ENCODE measurements around the gene GAL3ST1.
"Not testable (repeated sequence)": the region's sequence is repeated elsewhere in the genome, so short reads cannot be mapped to it uniquely, and the experiment has no call there.

GAL3ST1 gene

GRCh38 chr22:30555282-30556210 lies 18.9 kb downstream of the GAL3ST1 start:
- no peaks in the 10 kb centered on the region for H3K36me3 ChIP-seq (ENCODE audit: control insufficient read depth, insufficient read depth, low read length)
- no peaks in the 10 kb centered on the region for H3K9me3 ChIP-seq (ENCODE audit: control insufficient read depth, low read length)
- no peaks in the 10 kb centered on the region for H3K27me3 ChIP-seq (ENCODE audit: control insufficient read depth, insufficient read depth, low read length, poor library complexity, severe bottlenecking)
- no peak overlapping the region for H3K4me3 ChIP-seq (ENCODE audit: insufficient read depth, low read depth, low read length)
- H3K27ac ChIP-seq (ENCODE audit: insufficient read depth, low read depth, low read length, poor library complexity, severe bottlenecking) = no peak overlapping the region
- 95% methylated on average over 73 of the region's 73 CpGs for WGBS, 2 experiments
- no peaks in the 10 kb centered on the region for H3K4me1 ChIP-seq (ENCODE audit: control insufficient read depth, insufficient read depth, low read length)

GRCh38 chr22:30553971-30554370 lies 20.5 kb downstream of the GAL3ST1 start:
- no peaks in the 10 kb centered on the region for H3K4me1 ChIP-seq (ENCODE audit: control insufficient read depth, insufficient read depth, low read length)
- H3K4me3 ChIP-seq (ENCODE audit: insufficient read depth, low read depth, low read length) = no peak overlapping the region
- 76 to 82% methylated on average over 5 to 7 of the region's 7 CpGs for WGBS, 2 experiments
- no peaks in the 10 kb centered on the region for H3K36me3 ChIP-seq (ENCODE audit: control insufficient read depth, insufficient read depth, low read length)
- H3K27ac ChIP-seq (ENCODE audit: insufficient read depth, low read depth, low read length, poor library complexity, severe bottlenecking) = no peak overlapping the region
- H3K27me3 ChIP-seq (ENCODE audit: control insufficient read depth, insufficient read depth, low read length, poor library complexity, severe bottlenecking) = no peaks in the 10 kb centered on the region
- H3K9me3 ChIP-seq (ENCODE audit: control insufficient read depth, low read length) = no peaks in the 10 kb centered on the region

GRCh38 chr22:30552719-30553118 lies 21.7 kb downstream of the GAL3ST1 start:
- no peak overlapping the region for H3K4me3 ChIP-seq (ENCODE audit: insufficient read depth, low read depth, low read length)
- no peaks in the 10 kb centered on the region for H3K4me1 ChIP-seq (ENCODE audit: control insufficient read depth, insufficient read depth, low read length)
- no peaks in the 10 kb centered on the region for H3K27me3 ChIP-seq (ENCODE audit: control insufficient read depth, insufficient read depth, low read length, poor library complexity, severe bottlenecking)
- H3K9me3 ChIP-seq (ENCODE audit: control insufficient read depth, low read length) = no peaks in the 10 kb centered on the region
- no peaks in the 10 kb centered on the region for H3K36me3 ChIP-seq (ENCODE audit: control insufficient read depth, insufficient read depth, low read length)
- WGBS, 2 experiments = 50 to 63% methylated on average over 1 of the region's 1 CpG
- no peak overlapping the region for H3K27ac ChIP-seq (ENCODE audit: insufficient read depth, low read depth, low read length, poor library complexity, severe bottlenecking)

- not testable (repeated sequence) for H3K9me3 ChIP-seq (ENCODE audit: control insufficient read depth, low read length); H3K4me3 ChIP-seq (ENCODE audit: insufficient read depth, low read depth, low read length); H3K27ac ChIP-seq (ENCODE audit: insufficient read depth, low read depth, low read length, poor library complexity, severe bottlenecking); H3K4me1 ChIP-seq (ENCODE audit: control insufficient read depth, insufficient read depth, low read length); H3K27me3 ChIP-seq (ENCODE audit: control insufficient read depth, insufficient read depth, low read length, poor library complexity, severe bottlenecking); H3K36me3 ChIP-seq (ENCODE audit: control insufficient read depth, insufficient read depth, low read length)
- 84 to 94% methylated on average over 3 of the region's 3 CpGs for WGBS, 2 experiments
These were observed 22.7 kb downstream of the GAL3ST1 start for GRCh38 chr22:30551813-30552212.

- 90 to 92% methylated on average over 4 of the region's 4 CpGs for WGBS, 2 experiments
- H3K27ac ChIP-seq (ENCODE audit: insufficient read depth, low read depth, low read length, poor library complexity, severe bottlenecking) = no peak overlapping the region
- peaks cover 6% of the 10 kb centered on the region for H3K4me1 ChIP-seq (ENCODE audit: control insufficient read depth, insufficient read depth, low read length)
These were observed 27.3 kb downstream of the GAL3ST1 start for GRCh38 chr22:30547188-30547587.

GRCh38 chr22:30546616-30547015 lies 27.8 kb downstream of the GAL3ST1 start, which contains the start of gene SEC14L6:
SEC14L6 (minus strand) TSS chr22:30546741; CDS start chr22:30546682, 59 bp downstream.
- Histone ChIP-seq H3K27ac (ENCODE audit: insufficient read depth, low read depth, low read length, poor library complexity, severe bottlenecking) (no peak within 1 kb of the TSS), H3K36me3 (ENCODE audit: control insufficient read depth, insufficient read depth, low read length) (no peaks in the 10 kb centered on the region), H3K9me3 (ENCODE audit: control insufficient read depth, low read length) (no peaks in the 10 kb centered on the region), H3K4me1 (ENCODE audit: control insufficient read depth, insufficient read depth, low read length) (peaks cover 6% of the 10 kb centered on the region), H3K4me3 (ENCODE audit: insufficient read depth, low read depth, low read length) (no peak within 1 kb of the TSS), H3K27me3 (ENCODE audit: control insufficient read depth, insufficient read depth, low read length, poor library complexity, severe bottlenecking) (peaks cover 19% of the 10 kb centered on the region)
- 93% methylated on average over 7 of the region's 7 CpGs for WGBS, 2 experiments

More at GRCh38 chr22:30547188-30547587, 27.3 kb downstream of the GAL3ST1 start:
- Histone ChIP-seq H3K36me3 (ENCODE audit: control insufficient read depth, insufficient read depth, low read length) (no peaks in the 10 kb centered on the region), H3K27me3 (ENCODE audit: control insufficient read depth, insufficient read depth, low read length, poor library complexity, severe bottlenecking) (peaks cover 13% of the 10 kb centered on the region), H3K9me3 (ENCODE audit: control insufficient read depth, low read length) (no peaks in the 10 kb centered on the region), H3K4me3 (ENCODE audit: insufficient read depth, low read depth, low read length) (no peak overlapping the region)

- peak overlapping the region; percentile 45 for H3K4me3 ChIP-seq (ENCODE audit: insufficient read depth, low read depth, low read length)
- 88 to 90% methylated on average over 12 of the region's 12 CpGs for WGBS, 2 experiments
- peaks cover 19% of the 10 kb centered on the region for H3K27me3 ChIP-seq (ENCODE audit: control insufficient read depth, insufficient read depth, low read length, poor library complexity, severe bottlenecking)
- no peak overlapping the region for H3K27ac ChIP-seq (ENCODE audit: insufficient read depth, low read depth, low read length, poor library complexity, severe bottlenecking)
- H3K4me1 ChIP-seq (ENCODE audit: control insufficient read depth, insufficient read depth, low read length) = peaks cover 6% of the 10 kb centered on the region
- H3K9me3 ChIP-seq (ENCODE audit: control insufficient read depth, low read length) = no peaks in the 10 kb centered on the region
- H3K36me3 ChIP-seq (ENCODE audit: control insufficient read depth, insufficient read depth, low read length) = no peaks in the 10 kb centered on the region
These were observed 31.7 kb downstream of the GAL3ST1 start for GRCh38 chr22:30542811-30543188.

- Histone ChIP-seq H3K27me3 (ENCODE audit: control insufficient read depth, insufficient read depth, low read length, poor library complexity, severe bottlenecking) (peaks cover 19% of the 10 kb centered on the region), H3K4me3 (ENCODE audit: insufficient read depth, low read depth, low read length) (peak overlapping the region; percentile 45), H3K9me3 (ENCODE audit: control insufficient read depth, low read length) (no peaks in the 10 kb centered on the region), H3K36me3 (ENCODE audit: control insufficient read depth, insufficient read depth, low read length) (no peaks in the 10 kb centered on the region), H3K4me1 (ENCODE audit: control insufficient read depth, insufficient read depth, low read length) (peaks cover 6% of the 10 kb centered on the region), H3K27ac (ENCODE audit: insufficient read depth, low read depth, low read length, poor library complexity, severe bottlenecking) (no peak overlapping the region)
- WGBS, 2 experiments = 3% methylated on average over 64 of the region's 64 CpGs
These were observed 32.3 kb downstream of the GAL3ST1 start for GRCh38 chr22:30541961-30542810.

- H3K27ac ChIP-seq (ENCODE audit: insufficient read depth, low read depth, low read length, poor library complexity, severe bottlenecking); H3K9me3 ChIP-seq (ENCODE audit: control insufficient read depth, low read length); H3K36me3 ChIP-seq (ENCODE audit: control insufficient read depth, insufficient read depth, low read length); H3K4me1 ChIP-seq (ENCODE audit: control insufficient read depth, insufficient read depth, low read length): not testable (repeated sequence)
- Histone ChIP-seq H3K27me3 (ENCODE audit: control insufficient read depth, insufficient read depth, low read length, poor library complexity, severe bottlenecking) (peaks cover 19% of the 10 kb centered on the region), H3K4me3 (ENCODE audit: insufficient read depth, low read depth, low read length) (peak overlapping the region; percentile 45)
- 85 to 93% methylated on average over 3 of the region's 3 CpGs for WGBS, 2 experiments
These were observed 33.0 kb downstream of the GAL3ST1 start for GRCh38 chr22:30541511-30541910.

GRCh38 chr22:30539368-30539767 lies 35.1 kb downstream of the GAL3ST1 start:
- H3K36me3 ChIP-seq (ENCODE audit: control insufficient read depth, insufficient read depth, low read length) = no peaks in the 10 kb centered on the region
- H3K27me3 ChIP-seq (ENCODE audit: control insufficient read depth, insufficient read depth, low read length, poor library complexity, severe bottlenecking) = peaks cover 19% of the 10 kb centered on the region
- no peak overlapping the region for H3K4me3 ChIP-seq (ENCODE audit: insufficient read depth, low read depth, low read length)
- H3K4me1 ChIP-seq (ENCODE audit: control insufficient read depth, insufficient read depth, low read length) = peaks cover 6% of the 10 kb centered on the region
- WGBS, 2 experiments = 100% methylated on average over 1 of the region's 1 CpG
- H3K27ac ChIP-seq (ENCODE audit: insufficient read depth, low read depth, low read length, poor library complexity, severe bottlenecking) = no peak overlapping the region
- no peaks in the 10 kb centered on the region for H3K9me3 ChIP-seq (ENCODE audit: control insufficient read depth, low read length)

All from ectodermal cell (in vitro differentiated cells).